Astrocyte of the hippocampus (primary cell): Measurements from ENCODE around the gene MCM6.
"Not testable (repeated sequence)": the region's sequence is repeated elsewhere in the genome, so short reads cannot be mapped to it uniquely, and the experiment has no call there.

Experiments
- DNase-seq: peaks from one replicate; pipeline ENCODE4 v3.0.0; 2011; ENCODE audit warnings: low read depth, low spot score

MCM6 gene

GRCh38 chr2:135821190-135821589 is 55.1 kb downstream of the MCM6 start:
- no peak for DNase-seq

GRCh38 chr2:135820003-135820618 is 56.1 kb downstream of the MCM6 start:
- DNase-seq = peak; percentile 67

GRCh38 chr2:135818937-135819610 is 57.2 kb downstream of the MCM6 start:
- DNase-seq = peak; percentile 49

- peak; percentile 20 for DNase-seq
These were observed 58.3 kb downstream of the MCM6 start for GRCh38 chr2:135817951-135818350.

GRCh38 chr2:135817466-135817865 is 58.8 kb downstream of the MCM6 start:
- no peak for DNase-seq

- no peak for DNase-seq
These were observed 61.0 kb downstream of the MCM6 start for GRCh38 chr2:135815269-135815668.

GRCh38 chr2:135812907-135813511 is 63.2 kb downstream of the MCM6 start:
- no peak for DNase-seq

- not testable (repeated sequence) for DNase-seq
These were observed 68.4 kb downstream of the MCM6 start for GRCh38 chr2:135807874-135808273.

GRCh38 chr2:135803278-135803677 is 73.0 kb downstream of the MCM6 start:
- no peak for DNase-seq

GRCh38 chr2:135802350-135802749 is 73.9 kb downstream of the MCM6 start:
- DNase-seq = no peak

- DNase-seq = no peak
These were observed 75.5 kb downstream of the MCM6 start for GRCh38 chr2:135800513-135801460.

GRCh38 chr2:135799738-135800137 is 76.5 kb downstream of the MCM6 start:
- DNase-seq = no peak

GRCh38 chr2:135798762-135799161 is 77.5 kb downstream of the MCM6 start:
- no peak for DNase-seq

GRCh38 chr2:135798275-135798705 is 78.0 kb downstream of the MCM6 start:
- no peak for DNase-seq

- DNase-seq = peak; percentile 86
These were observed 78.6 kb downstream of the MCM6 start for GRCh38 chr2:135797497-135798274.

GRCh38 chr2:135796606-135797005 is 79.6 kb downstream of the MCM6 start:
- DNase-seq = no peak

- not testable (repeated sequence) for DNase-seq
These were observed 80.6 kb downstream of the MCM6 start for GRCh38 chr2:135795641-135796040.

- DNase-seq = no peak
These were observed 83.7 kb downstream of the MCM6 start for GRCh38 chr2:135792401-135793150.

GRCh38 chr2:135791418-135792190 is 84.6 kb downstream of the MCM6 start:
- DNase-seq = peak; percentile 65

GRCh38 chr2:135790423-135790822 is 85.8 kb downstream of the MCM6 start:
- DNase-seq = no peak
